H1 (cell line): ENCODE measurements around the gene GPR21. TPM values are rescaled to one million over a fixed set of nuclear protein-coding genes. Genes with fewer than 3 reads are reported as not detected.

Source experiments
- SIN3A ChIP-seq, 2 experiments: IDR thresholded peaks in 1 of 2; conservative IDR thresholded peaks in 1 of 2; 2 replicates each; pipeline ENCODE4 v1.6.1; 2011 to 2012; ENCODE audit warnings: low read length in 2 of 2, improper control_type of control experiment in 1 of 2, low read depth in 1 of 2, mild to moderate bottlenecking in 1 of 2
- SP1 ChIP-seq: IDR thresholded peaks from 2 replicates; pipeline ENCODE4 v1.6.1; 2011; ENCODE audit warnings: low read depth, low read length
- polyA plus RNA-seq, 7 experiments: library from polyadenylated mRNA; depleted of rRNA in 3 of 7; stranded (reverse) in 5 of 7; unstranded in 2 of 7; fragments of >200 nt in 5 of 7; fragments of 200-250 nt in 2 of 7; gene quantifications; 1 replicate in 5 of 7; 2 replicates in 1 of 7; 4 replicates in 1 of 7; pipeline versions ENCODE4 v1.2.1 to v1.2.3, GENCODE V29; 2011 to 2013; ENCODE audit warnings: missing spikeins in 2 of 7, mixed read lengths in 2 of 7
- total RNA-seq: library from RNA; stranded (reverse); fragmentation: NEBNext Ultra II Directional; extraction: Animal tissue kit (Norgen Biotek cat#: 25700); gene quantifications from 2 replicates; pipeline ENCODE4 v1.2.1, GENCODE V29; 2021

The GPR21 gene
- total and polyA plus RNA-seq, 2 of the 8 experiments (the other 6 are each of a cell fraction or from before 2014, with no cell fraction given), result 0.58 to 0.71 TPM

DNA sequence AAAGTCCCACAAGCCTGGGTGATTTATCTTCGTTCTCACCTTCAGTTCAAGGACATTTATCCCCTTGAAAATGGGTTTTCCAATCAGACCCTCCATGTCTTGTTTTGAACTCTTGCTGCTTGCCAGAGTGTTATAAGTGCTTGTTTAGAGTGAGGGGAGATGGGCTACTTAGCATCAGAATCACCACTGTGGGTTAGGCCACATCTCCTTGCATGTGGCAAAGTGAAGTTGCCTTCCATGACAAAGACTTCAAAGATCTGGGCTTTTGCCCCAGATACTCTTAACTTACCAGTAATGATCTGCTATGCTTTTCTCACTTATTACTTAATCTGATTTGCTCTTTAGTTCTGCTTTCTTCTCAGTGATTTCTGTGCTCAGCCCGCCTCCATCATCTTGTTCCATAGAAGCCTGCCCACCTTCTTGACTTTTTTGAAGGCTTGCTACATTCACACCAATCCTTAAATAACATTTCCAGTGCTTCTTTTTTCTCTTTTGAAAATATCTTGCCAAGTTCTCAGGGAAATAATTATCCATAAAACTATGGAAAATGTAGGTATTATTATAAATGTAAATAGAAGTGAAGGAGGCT is 39.0 kb downstream of the GPR21 start (continued):
- TF ChIP-seq SP1, result peak; percentile 45; the same call in 1 of the 2 replicates
- no peak for TF ChIP-seq SIN3A (conservative IDR thresholded peaks at IDR 0.05 in 1 of 2, IDR thresholded peaks at IDR 0.05 in 1 of 2; ENCODE audit: low read depth in 1 of 2, low read length in 2 of 2)
